A673 (cell line): ENCODE results near the gene DOCK1.

Experiments used
- CTCF ChIP-seq: fragments of 300-800, 200-600 bp; sonication (generic); conservative IDR thresholded peaks from 2 replicates; pipeline ENCODE4 v1.5.1; 2017; ENCODE audit warnings: low read depth, mild to moderate bottlenecking, antibody characterized with exemption, low read length, moderate library complexity, mixed read lengths
- EZH2 ChIP-seq: fragments of 200-600 bp; sonication (generic); IDR thresholded peaks from 2 replicates; pipeline ENCODE4 v1.6.1; 2017; ENCODE audit warnings: borderline replicate concordance, low read depth, mild to moderate bottlenecking, mixed read lengths, antibody characterized with exemption, low read length; ENCODE audit not compliant: poor library complexity, severe bottlenecking

DNA sequence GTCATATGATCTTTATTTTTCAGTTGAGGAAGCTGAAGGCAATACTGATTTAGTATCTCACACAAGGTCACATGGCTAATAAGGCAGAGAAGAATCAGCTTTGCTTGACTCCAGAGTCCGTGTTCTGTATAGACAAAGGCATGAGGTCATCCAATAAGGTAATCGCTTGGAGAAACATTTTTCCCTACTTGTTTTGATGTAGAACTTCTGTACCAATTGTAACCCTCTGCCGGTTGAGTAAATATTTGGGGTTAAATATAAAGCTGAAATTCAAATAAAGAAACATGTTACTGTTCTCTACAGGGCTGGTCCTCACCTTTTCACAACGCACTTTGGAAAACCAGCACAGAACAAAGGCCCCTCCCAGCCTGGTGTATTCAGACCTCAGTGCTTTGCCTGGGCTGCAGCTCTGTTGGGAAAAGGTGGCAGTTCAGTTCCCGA lies 374.1 kb downstream of the DOCK1 start:
- TF ChIP-seq CTCF (no peak), EZH2 (no peak)
